Left kidney (tissue), 2 donors: ENCODE results near the gene SLC17A3. TPM values are rescaled to one million over a fixed set of nuclear protein-coding genes. Genes with fewer than 3 reads are reported as not detected.
A peak's percentile ranks its signal among the peaks of the same experiment; 100 is the strongest.

Source experiments
- DNase-seq: peaks from one replicate; pipeline ENCODE4 v3.0.0-alpha.2; 2013
- polyA plus RNA-seq: library from polyadenylated mRNA; unstranded; fragments of 120-200 nt; gene quantifications from one replicate; pipeline ENCODE4 v1.2.1, GENCODE V29; 2013; ENCODE audit not compliant: insufficient read length

The SLC17A3 gene
- polyA plus RNA-seq, 1 donor: 1.3 TPM

DNA sequence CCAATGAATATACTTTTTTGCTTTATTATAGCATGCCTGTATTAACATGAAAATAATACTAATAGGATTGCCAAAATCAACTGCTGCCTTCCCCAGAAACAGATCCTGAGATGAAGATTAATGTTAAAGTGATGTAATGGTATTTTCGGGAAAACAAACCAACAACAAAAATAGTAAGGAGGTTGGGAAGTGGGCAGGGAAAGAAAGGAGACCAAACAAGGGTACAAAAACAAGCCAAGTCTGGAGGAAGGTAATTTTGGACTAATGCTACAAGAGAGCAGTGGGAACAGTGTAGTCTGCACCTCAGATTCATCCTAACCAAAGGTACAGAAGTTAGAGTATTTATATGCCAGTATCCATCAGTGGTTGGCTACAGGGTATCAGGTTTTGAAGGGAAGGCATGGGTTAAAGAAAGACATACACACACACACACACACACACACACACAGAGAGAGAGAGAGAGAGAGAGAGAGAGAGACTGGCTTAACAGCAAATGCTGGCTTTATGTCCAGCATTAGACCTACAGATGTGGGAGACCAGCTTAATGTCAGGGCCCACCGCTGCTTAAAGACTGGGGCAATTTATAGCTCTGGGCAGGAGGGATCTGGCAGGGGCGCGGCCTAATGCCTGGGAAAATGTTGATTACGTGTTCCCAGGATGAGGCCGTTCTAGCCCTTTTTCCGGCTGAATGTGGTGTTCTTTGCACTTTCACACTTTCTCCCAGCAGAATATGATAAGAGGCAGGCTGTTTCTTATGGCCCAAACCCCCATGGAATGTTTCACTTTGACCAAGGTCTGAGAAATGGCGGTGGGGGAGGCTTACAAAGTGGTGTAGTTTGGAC, 38.4 kb downstream of the SLC17A3 start:
- peak; percentile 25 for DNase-seq

DNA sequence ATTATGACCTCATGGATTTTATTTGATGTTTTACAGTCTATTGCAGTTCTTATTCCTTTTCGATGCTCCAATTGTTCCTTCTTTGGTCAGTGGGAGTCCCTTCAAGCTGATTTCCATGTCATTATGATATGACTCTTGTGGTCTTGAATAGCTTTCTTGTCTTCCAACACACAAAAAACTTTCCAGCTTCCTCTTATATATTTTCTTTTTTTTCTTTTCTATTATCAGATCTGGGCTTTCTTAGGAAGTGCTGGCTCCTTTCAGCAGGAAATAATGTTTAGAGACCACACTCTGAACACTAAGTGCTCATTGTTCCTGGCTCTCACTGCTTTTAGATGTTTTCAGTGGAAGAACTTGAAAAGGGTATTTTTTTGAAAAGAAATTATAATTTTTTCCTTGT, 39.1 kb downstream of the SLC17A3 start:
- DNase-seq: no peak

- no peak for DNase-seq
These were observed 40.9 kb downstream of the SLC17A3 start for GRCh38 chr6:25833136-25833535.

DNA sequence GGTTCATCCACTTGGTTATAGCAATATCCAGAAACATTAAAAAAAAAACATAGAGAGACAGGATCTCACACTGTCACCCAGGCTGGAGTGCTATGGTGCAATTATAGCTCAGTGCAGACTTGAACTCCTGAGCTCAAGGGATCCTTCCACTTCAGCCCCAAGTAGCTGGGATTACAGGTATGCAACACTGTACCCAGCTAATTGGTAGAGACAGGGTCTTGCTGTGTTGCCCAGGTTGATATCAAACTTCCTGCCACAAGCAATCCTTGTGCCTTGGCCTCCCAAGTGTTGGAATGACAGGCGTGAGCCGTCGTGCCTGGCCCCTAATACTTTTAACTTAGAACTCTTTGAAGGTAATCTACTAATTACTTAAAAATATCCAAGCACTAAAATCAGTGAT, 41.4 kb downstream of the SLC17A3 start:
- DNase-seq: no peak

DNA sequence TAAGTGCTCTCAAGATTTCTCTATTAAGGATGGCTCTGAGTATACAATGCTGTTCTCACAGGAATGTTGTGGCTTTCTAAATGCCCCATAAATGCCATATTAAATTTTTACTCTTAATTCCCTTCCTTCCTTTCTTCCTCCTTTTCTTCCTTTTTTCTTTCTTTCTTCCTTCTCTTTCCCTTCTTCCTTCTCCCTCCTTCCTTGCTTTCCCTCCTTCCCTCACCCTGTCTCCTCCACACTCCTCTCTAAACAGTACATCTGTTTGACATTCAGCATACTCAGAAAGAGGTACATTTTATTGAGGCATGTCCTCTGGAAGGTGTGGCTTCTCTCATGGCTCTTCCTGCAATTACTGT, 41.8 kb downstream of the SLC17A3 start:
- no peak for DNase-seq

DNA sequence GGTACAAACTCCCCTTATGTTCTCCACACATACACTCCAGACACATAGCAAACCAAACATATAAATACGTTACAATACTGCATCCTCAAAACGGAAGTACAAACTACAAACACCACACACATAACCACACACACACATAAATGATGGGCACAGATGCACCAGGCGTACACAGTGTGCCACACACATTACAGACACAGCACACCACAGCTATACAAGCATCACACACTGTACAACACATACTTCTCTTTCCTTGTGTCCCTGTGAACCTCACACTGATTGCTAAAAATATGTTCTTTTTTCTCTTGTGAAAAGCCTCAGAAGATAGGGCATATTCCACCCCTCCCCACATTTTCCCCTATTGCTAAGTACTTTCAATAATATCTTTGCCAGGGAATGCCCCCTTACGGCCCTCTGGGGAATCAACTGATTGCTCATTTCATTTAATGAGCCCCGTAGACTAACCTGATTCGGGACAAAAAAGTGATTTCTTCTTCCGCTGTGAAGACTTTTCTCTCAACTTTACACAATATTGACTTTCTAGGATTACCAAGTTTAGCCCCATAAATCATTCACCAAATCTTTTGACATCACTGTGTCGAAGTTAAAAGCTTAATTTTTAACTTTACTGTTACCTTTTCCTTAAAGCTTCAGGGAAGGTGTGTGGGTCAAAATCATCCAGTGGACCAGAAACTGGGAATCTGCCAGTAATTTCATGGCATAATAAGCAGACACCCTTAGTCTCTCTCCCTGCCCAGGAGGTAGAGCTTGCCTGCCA, 42.3 kb downstream of the SLC17A3 start, which contains the start of gene SLC17A1:
TSS of gene SLC17A1 (minus strand) at position 521 of the 775 bp plus-strand sequence. CDS start 1,495 bp downstream, outside the sequence.
- peak; percentile 12 for DNase-seq

GRCh38 chr6:25830458-25830857, 43.6 kb downstream of the SLC17A3 start:
- no peak for DNase-seq

DNA sequence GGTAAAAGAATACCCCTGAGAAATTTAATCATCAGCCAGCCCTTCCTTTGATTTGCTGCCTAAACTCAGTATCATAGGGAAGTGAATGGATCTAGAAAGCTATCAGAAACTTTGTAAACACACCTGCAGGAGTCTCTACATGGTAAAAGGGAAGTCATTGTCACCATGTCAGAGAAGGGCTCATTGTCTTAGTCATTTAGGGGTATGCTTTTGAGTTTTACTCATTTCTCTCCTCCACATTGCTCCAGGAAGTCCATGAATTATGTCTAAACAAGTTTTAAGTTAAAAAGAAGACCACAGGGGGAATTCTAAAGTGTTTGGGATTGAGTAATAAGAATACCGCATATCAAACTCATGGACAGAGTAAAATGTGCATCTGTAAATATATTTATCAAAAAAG, 44.7 kb downstream of the SLC17A3 start:
- no peak for DNase-seq

- DNase-seq: no peak
These were observed 52.7 kb downstream of the SLC17A3 start for GRCh38 chr6:25821341-25821740.

- DNase-seq: no peak
These were observed 57.8 kb downstream of the SLC17A3 start for GRCh38 chr6:25816252-25816651.

- DNase-seq: no peak
These were observed 58.8 kb downstream of the SLC17A3 start for GRCh38 chr6:25815194-25815593.

DNA sequence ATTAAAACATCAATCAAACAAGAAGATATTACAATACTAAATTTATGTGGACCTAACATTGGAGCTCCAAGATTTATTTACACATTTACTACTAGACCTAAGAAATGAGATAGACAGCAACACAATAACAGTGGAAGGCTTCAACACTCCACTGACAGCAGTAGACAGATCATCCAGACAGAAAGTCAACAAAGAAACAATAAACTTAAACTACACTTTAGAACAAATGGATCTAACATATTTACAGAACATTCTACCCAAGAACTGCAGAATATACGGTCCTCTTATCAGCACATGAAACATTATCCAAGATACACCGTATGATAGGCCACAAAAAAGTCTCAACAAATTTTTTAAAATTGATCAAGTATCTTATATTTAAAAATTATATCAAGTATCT, 69.2 kb downstream of the SLC17A3 start:
- no peak for DNase-seq

DNA sequence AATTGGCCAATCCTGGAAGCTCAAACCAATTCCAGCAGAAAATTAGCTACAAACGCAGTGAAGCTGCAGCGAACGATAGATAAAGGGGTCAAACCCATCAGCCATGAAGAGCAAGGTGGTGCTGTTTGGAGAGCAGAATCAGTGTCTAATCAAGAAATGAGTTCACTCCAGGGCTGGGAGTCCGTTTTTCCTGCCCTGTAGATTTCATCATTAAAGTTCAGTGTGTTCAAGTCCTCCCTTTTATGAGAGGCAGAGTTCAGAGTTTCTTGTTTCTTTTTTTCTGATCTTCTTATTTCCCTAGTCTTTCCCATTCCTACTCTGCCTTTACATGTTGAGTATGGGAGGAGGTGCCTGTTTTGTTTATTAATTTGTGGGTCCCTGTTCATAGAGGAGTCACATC, 72.6 kb downstream of the SLC17A3 start:
- no peak for DNase-seq

Other genes with a start within 250 kb of the SLC17A3 start
- 0.12 TPM for gene SCGN, start 222.0 kb downstream of the SLC17A3 start, polyA plus RNA-seq
- gene SLC17A4, start 119.5 kb downstream of the SLC17A3 start, polyA plus RNA-seq: 2.6 TPM
- 33.9 TPM for gene SLC17A1, start 42.2 kb downstream of the SLC17A3 start, polyA plus RNA-seq
- gene SLC17A2, start 56.4 kb upstream of the SLC17A3 start, polyA plus RNA-seq: 0.86 TPM
- 14.1 TPM for gene TRIM38, start 88.6 kb upstream of the SLC17A3 start, polyA plus RNA-seq
- gene HFE, start 213.2 kb upstream of the SLC17A3 start, polyA plus RNA-seq: 9.4 TPM